NB4 (cell line): ENCODE results near the gene MINDY4.

ENCODE experiments used
- CTCF ChIP-seq: IDR thresholded peaks from one replicate; pipeline ENCODE4 v1.5.1; 2012; ENCODE audit warnings: low read depth, low read length
- MAX ChIP-seq: IDR thresholded peaks from 2 replicates; pipeline ENCODE4 v1.6.1; 2011; ENCODE audit warnings: low read depth, low read length
- MYC ChIP-seq: IDR thresholded peaks from 2 replicates; pipeline ENCODE4 v1.6.1; 2011; ENCODE audit warnings: low read depth, low read length
- POLR2A ChIP-seq: IDR thresholded peaks from 2 replicates; pipeline ENCODE4 v1.6.1; 2011; ENCODE audit warnings: mild to moderate bottlenecking; ENCODE audit not compliant: insufficient read length; ENCODE audit errors: extremely low read depth

- no peak for TF ChIP-seq CTCF
- no peak for TF ChIP-seq POLR2A
- no peak for TF ChIP-seq MYC
- TF ChIP-seq MAX, result no peak
These were observed 143.9 kb downstream of the MINDY4 start for GRCh38 chr7:30915005-30915601.
